ENCODE data around the gene SNCA.

SNCA gene

DNA sequence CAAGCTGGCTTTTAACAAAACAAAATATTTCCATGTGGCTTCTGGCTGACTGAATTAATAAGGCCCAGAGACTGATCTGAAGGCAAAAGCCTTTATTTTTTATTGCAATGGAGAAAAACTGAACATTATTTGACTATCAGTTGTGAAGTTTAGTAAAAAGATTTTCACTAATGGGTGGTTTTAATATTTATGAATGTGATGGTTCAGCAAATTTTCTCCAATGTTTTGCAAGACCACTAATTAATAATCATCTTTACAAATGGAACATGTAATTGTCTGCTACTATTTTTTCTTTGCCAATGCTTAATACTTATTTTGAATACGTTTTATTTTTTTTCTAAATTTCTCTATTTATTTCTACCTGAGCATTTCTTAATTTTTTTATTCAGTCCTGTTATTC is 90.6 kb downstream of the SNCA start:
- no peak overlapping the region for H3K4me3 ChIP-seq (ENCODE audit: low read depth, low read length)
- TF ChIP-seq, protein P1, sequence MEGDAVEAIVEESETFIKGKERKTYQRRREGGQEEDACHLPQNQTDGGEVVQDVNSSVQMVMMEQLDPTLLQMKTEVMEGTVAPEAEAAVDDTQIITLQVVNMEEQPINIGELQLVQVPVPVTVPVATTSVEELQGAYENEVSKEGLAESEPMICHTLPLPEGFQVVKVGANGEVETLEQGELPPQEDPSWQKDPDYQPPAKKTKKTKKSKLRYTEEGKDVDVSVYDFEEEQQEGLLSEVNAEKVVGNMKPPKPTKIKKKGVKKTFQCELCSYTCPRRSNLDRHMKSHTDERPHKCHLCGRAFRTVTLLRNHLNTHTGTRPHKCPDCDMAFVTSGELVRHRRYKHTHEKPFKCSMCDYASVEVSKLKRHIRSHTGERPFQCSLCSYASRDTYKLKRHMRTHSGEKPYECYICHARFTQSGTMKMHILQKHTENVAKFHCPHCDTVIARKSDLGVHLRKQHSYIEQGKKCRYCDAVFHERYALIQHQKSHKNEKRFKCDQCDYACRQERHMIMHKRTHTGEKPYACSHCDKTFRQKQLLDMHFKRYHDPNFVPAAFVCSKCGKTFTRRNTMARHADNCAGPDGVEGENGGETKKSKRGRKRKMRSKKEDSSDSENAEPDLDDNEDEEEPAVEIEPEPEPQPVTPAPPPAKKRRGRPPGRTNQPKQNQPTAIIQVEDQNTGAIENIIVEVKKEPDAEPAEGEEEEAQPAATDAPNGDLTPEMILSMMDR (IDR thresholded peaks at IDR 0.05; ENCODE audit: borderline replicate concordance, insufficient read depth, low read depth, low read length) = no peak

DNA sequence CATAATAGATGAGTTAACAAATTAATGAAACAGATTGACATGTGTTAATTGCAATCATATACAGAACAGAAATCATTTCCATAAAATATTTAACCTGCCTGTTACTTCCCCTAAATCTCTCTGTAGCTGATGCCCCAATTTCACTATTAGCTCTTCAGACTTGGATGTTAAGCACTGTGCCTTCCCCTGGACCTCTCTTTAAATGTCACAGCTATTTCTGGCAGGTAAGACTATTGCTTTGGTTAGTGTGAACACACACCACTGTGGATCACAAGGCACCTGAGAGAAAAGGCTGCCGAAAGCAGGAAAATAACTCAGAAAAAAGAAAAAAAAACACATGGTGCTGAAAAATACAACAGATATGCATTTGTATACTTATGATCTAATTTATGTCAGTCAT is 91.3 kb downstream of the SNCA start:
- TF ChIP-seq, protein P1 (IDR thresholded peaks at IDR 0.05; ENCODE audit: borderline replicate concordance, insufficient read depth, low read depth, low read length) = no peak
- no peak overlapping the region for H3K4me3 ChIP-seq (ENCODE audit: low read depth, low read length)

DNA sequence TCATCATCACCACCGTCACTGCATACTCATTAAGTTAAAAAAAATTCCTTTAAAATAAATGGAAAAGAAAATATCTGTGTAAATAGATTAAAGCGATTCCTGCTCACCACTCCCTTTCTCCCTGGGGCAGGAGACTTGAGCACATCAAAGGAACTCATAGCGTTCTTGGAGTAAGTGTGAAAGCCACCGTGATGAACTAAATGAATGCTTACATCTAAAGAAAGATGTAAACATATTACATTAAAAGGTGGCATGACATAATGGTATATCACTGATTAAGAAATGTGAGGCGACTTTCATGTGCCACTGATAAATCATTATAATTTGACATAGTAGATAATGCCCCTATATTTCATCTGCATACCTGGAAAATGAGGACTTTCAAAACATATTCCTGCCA is 92.0 kb downstream of the SNCA start:
- TF ChIP-seq, protein P1 (IDR thresholded peaks at IDR 0.05; ENCODE audit: borderline replicate concordance, insufficient read depth, low read depth, low read length) = no peak
- H3K4me3 ChIP-seq (ENCODE audit: low read depth, low read length) = no peak overlapping the region

DNA sequence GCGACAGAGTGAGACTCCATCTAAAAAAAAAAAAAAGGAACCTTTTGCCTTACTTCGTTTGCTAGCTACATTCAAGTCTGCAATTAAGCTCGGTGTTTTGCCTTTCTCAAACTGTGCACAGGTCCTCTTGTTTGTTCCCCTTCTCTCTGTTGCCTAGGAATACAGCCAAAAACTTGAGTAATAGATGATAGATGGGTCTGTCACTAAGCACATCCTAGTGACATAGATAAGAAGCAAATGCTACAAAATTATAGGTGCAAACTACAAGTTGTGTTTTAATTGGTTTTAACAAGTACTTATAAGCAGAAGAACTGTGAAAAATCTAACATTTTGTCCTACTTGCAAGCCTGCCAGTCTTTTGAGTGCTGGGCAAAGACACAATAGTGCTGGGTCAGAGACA is 95.2 kb downstream of the SNCA start:
- TF ChIP-seq, protein P1 (IDR thresholded peaks at IDR 0.05; ENCODE audit: borderline replicate concordance, insufficient read depth, low read depth, low read length) = no peak
- no peak overlapping the region for H3K4me3 ChIP-seq (ENCODE audit: low read depth, low read length)

DNA sequence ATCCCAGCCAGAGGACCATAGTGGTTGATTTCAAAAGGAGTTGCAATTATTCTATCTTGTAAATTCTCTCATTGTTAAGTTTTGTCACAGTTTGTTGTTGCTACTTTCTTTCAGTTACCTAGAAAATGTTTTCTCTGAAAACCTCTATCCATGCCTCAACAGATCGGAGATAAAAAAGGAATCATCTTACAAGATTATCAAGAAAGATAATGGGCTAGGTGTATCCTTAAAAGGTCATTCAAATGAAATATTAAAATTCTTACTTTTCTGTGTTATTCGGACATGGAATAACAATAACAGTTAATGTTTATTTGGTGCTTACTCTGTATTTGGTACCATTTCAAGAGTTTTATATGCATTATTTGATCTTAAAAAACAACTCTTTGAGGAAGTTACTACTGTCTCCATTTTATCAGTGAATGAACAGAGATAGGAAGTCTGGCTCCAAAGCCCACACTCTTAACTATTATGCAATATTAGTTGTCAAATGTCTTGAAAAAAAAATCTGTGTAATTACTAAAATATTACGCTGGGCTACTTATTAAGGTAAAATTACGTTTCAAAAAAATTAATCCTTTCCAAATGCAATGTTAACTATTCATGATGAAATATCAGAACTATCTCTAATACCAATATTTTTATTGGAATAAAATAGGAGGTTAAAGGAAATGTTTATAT is 97.5 kb downstream of the SNCA start:
- TF ChIP-seq, protein P1 (IDR thresholded peaks at IDR 0.05; ENCODE audit: borderline replicate concordance, insufficient read depth, low read depth, low read length) = no peak
- no peak overlapping the region for H3K4me3 ChIP-seq (ENCODE audit: low read depth, low read length)

DNA sequence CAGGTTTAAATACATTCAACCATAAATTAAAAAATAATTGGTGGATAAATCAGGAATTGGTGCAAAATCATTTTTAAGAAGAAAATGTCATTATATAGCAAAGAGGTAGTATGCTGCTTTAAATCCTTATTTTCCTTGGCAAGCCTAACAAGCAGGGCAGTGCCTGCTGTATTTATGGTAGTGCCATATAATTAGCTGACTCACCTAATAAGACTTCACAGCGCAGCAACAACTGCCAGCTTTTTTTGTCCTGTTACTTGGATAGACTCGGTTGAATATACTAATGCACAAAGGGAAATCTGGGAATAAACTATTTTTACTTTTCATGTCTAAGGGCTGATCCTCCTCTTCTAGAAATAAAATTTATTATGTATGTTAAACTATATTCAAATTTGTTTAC is 99.1 kb downstream of the SNCA start:
- TF ChIP-seq, protein P1 (IDR thresholded peaks at IDR 0.05; ENCODE audit: borderline replicate concordance, insufficient read depth, low read depth, low read length) = no peak
- no peak overlapping the region for H3K4me3 ChIP-seq (ENCODE audit: low read depth, low read length)

DNA sequence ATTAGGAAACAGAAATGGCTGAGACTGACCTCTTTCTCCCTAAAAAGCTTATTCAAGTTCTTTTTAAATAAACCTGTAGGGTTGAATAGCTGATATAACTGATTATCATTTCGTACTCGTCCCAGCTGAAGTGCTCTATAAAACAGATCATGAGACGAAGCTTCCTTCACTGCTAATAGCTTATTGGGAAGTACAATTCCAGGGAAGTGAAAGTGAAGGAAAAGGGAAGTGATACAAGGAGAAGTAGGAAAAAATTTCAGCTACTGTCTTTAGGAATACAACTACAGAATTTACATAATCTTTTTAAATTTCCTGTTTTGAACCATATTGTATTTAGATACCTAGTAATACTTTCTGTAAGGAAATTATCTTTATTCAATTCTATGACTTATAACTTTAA is 103.0 kb downstream of the SNCA start:
- TF ChIP-seq, protein P1 (IDR thresholded peaks at IDR 0.05; ENCODE audit: borderline replicate concordance, insufficient read depth, low read depth, low read length) = no peak
- no peak overlapping the region for H3K4me3 ChIP-seq (ENCODE audit: low read depth, low read length)

Data from GM12875 (cell line).